SJCRH30 (cell line): ENCODE data around the gene FLNB. TPM values are rescaled to one million over a fixed set of nuclear protein-coding genes. Genes with fewer than 3 reads are reported as not detected.

Experiments
- DNase-seq, 2 experiments: peaks; one replicate each; pipeline ENCODE4 v3.0.0-alpha.2; 2015 to 2020
- H3K27ac ChIP-seq: fragments of 250-450 bp; sonication (Bioruptor Pico); 2 replicates; pipeline ENCODE4 v1.5.1; 2020; ENCODE audit warnings: mild to moderate bottlenecking, moderate library complexity
- H3K27me3 ChIP-seq: fragments of 250-450 bp; sonication (Bioruptor Pico); 2 replicates; pipeline ENCODE4 v1.5.1; 2020; ENCODE audit warnings: mild to moderate bottlenecking, moderate library complexity
- H3K36me3 ChIP-seq: fragments of 250-450 bp; sonication (Bioruptor Pico); 2 replicates; pipeline ENCODE4 v1.5.1; 2020; ENCODE audit warnings: mild to moderate bottlenecking, moderate library complexity
- H3K4me1 ChIP-seq: fragments of 250-450 bp; sonication (Bioruptor Pico); 2 replicates; pipeline ENCODE4 v1.5.1; 2020; ENCODE audit warnings: mild to moderate bottlenecking, moderate library complexity
- H3K4me3 ChIP-seq: fragments of 250-450 bp; sonication (Bioruptor Pico); 2 replicates; pipeline ENCODE4 v1.5.1; 2020; ENCODE audit warnings: mild to moderate bottlenecking, moderate library complexity
- H3K9me3 ChIP-seq: fragments of 250-450 bp; sonication (Bioruptor Pico); replicated peaks from 2 replicates; pipeline ENCODE4 v1.5.1; 2020; ENCODE audit warnings: mild to moderate bottlenecking, moderate library complexity
- total RNA-seq: library from RNA; depleted of rRNA; stranded (reverse); fragments of >200 nt; shearing (Covaris generic); gene quantifications from 2 replicates; pipeline ENCODE4 v1.2.3, GENCODE V29; 2014

Gene FLNB
- total RNA-seq, 1 experiment from 2014 or later, result 22.5 TPM

- DNase-seq, result no peak
- Histone ChIP-seq H3K9me3 (no peaks in the 10 kb centered on the region), H3K27ac (no peak overlapping the region), H3K27me3 (no peaks in the 10 kb centered on the region), H3K4me3 (no peak overlapping the region), H3K4me1 (no peaks in the 10 kb centered on the region), H3K36me3 (no peaks in the 10 kb centered on the region)
Measured at GRCh38 chr3:58094657-58095056, 86.4 kb downstream of the FLNB start.

GRCh38 chr3:58095603-58096138, 87.4 kb downstream of the FLNB start:
- H3K27me3 ChIP-seq, result no peaks in the 10 kb centered on the region
- H3K9me3 ChIP-seq, result no peaks in the 10 kb centered on the region
- no peak for DNase-seq
- no peaks in the 10 kb centered on the region for H3K4me1 ChIP-seq
- no peak overlapping the region for H3K27ac ChIP-seq
- no peak overlapping the region for H3K4me3 ChIP-seq
- no peaks in the 10 kb centered on the region for H3K36me3 ChIP-seq

DNA sequence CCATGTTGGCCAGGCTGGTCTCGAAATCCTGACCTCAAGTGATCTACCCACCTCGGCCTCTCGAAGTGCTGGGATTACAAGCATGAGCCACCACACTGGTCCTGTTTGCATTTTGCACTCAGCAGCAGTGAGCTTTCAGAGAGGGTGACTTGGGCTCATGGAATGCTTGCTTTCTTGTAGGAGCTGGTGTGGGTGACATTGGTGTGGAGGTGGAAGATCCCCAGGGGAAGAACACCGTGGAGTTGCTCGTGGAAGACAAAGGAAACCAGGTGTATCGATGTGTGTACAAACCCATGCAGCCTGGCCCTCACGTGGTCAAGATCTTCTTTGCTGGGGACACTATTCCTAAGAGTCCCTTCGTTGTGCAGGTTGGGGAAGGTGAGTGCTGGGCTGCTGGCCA, 90.3 kb downstream of the FLNB start:
- H3K36me3 ChIP-seq, result no peaks in the 10 kb centered on the region
- no peak overlapping the region for H3K27ac ChIP-seq
- H3K4me3 ChIP-seq, result no peak overlapping the region
- no peaks in the 10 kb centered on the region for H3K27me3 ChIP-seq
- no peaks in the 10 kb centered on the region for H3K9me3 ChIP-seq
- no peak for DNase-seq
- H3K4me1 ChIP-seq, result peaks cover 2% of the 10 kb centered on the region; the same call in 1 of the 2 replicates

- no peak for DNase-seq
- no peak overlapping the region for H3K4me3 ChIP-seq
- H3K27ac ChIP-seq, result no peak overlapping the region
- no peaks in the 10 kb centered on the region for H3K36me3 ChIP-seq
- no peaks in the 10 kb centered on the region for H3K27me3 ChIP-seq
- no peaks in the 10 kb centered on the region for H3K9me3 ChIP-seq
- H3K4me1 ChIP-seq, result peaks cover 7% of the 10 kb centered on the region; the same call in 1 of the 2 replicates
Measured at GRCh38 chr3:58099865-58100264, 91.6 kb downstream of the FLNB start.

GRCh38 chr3:58101499-58102389, 93.5 kb downstream of the FLNB start:
- H3K27ac ChIP-seq, result no peak overlapping the region
- no peak for DNase-seq
- H3K4me1 ChIP-seq, result peaks cover 11% of the 10 kb centered on the region; the same call in 1 of the 2 replicates
- H3K36me3 ChIP-seq, result no peaks in the 10 kb centered on the region
- no peaks in the 10 kb centered on the region for H3K27me3 ChIP-seq
- no peak overlapping the region for H3K4me3 ChIP-seq
- H3K9me3 ChIP-seq, result no peaks in the 10 kb centered on the region

DNA sequence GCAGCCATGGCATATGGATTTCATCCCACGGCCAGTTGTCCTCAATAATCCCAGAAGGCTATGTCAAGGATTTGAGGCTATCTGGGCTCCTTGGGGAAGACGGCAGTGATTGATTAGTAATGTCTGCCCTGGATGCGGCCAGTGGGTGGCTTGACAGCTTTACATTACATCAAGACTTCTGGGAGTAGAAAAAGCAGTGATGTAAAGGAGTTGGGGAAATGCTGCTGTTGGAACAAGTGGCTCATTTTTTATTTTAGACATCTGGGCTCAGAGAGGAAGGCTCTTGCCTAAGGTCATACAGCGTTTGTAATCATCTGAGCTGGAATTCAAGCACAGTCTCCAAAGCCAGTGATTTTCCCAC, 94.1 kb downstream of the FLNB start:
- Histone ChIP-seq H3K9me3 (no peaks in the 10 kb centered on the region), H3K4me3 (no peak overlapping the region), H3K36me3 (no peaks in the 10 kb centered on the region), H3K4me1 (peaks cover 11% of the 10 kb centered on the region; the same call in 1 of the 2 replicates), H3K27ac (no peak overlapping the region), H3K27me3 (no peaks in the 10 kb centered on the region)
- no peak for DNase-seq

GRCh38 chr3:58102976-58103451, 94.8 kb downstream of the FLNB start:
- Histone ChIP-seq H3K27me3 (no peaks in the 10 kb centered on the region), H3K36me3 (no peaks in the 10 kb centered on the region), H3K4me3 (no peak overlapping the region), H3K4me1 (peaks cover 11% of the 10 kb centered on the region; the same call in 1 of the 2 replicates), H3K9me3 (no peaks in the 10 kb centered on the region), H3K27ac (no peak overlapping the region)
- no peak for DNase-seq

DNA sequence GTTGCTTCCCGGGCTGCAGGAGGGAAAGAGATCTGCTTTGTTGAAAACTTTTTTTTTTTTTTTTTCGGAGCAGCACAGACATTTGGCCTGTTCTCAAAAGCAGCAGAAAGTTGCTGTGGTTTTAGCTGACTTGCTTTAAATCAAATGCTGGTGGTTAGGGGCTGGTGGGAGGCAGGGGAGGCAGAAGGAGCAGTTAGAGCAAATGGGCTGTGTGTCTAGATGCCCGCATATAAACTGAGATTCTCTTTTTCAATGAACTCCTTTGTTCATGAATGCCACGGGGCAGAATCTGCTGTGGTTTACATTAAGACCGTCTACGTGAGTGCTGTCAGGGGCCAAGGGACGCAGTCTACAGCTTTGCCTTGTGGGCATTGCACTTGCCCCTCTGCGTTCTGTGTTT, 95.9 kb downstream of the FLNB start:
- Histone ChIP-seq H3K4me3 (no peak overlapping the region), H3K9me3 (no peaks in the 10 kb centered on the region), H3K4me1 (peaks cover 11% of the 10 kb centered on the region; the same call in 1 of the 2 replicates), H3K27ac (peak overlapping the region; percentile 58; the same call in 1 of the 2 replicates), H3K27me3 (no peaks in the 10 kb centered on the region), H3K36me3 (no peaks in the 10 kb centered on the region)
- DNase-seq, result peak; percentile 70 to 82

DNA sequence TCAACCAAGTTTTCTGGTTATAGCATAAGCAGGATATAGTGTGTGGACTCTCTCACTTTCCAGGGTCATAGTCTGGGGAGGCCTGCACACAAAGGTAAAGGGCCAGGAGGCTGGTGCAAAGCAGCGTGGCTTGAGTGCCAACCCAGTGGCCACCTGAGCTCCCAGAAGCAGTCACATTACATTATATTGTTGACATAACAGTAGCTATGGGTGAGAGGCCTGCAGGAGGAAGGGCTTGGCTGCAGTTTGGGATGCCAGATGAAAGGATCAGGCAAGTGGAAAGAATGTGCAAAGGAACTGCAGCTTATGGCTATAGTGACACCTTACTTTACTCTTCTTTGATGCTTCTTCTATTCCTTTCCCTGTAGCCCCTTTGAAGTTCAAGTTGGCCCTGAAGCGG, 96.5 kb downstream of the FLNB start:
- Histone ChIP-seq H3K4me1 (peaks cover 11% of the 10 kb centered on the region; the same call in 1 of the 2 replicates), H3K9me3 (no peaks in the 10 kb centered on the region), H3K36me3 (no peaks in the 10 kb centered on the region)

GRCh38 chr3:58105196-58105595, 97.0 kb downstream of the FLNB start:
- Histone ChIP-seq H3K9me3 (no peaks in the 10 kb centered on the region), H3K4me3 (no peak overlapping the region), H3K27ac (no peak overlapping the region), H3K4me1 (peaks cover 11% of the 10 kb centered on the region; the same call in 1 of the 2 replicates), H3K36me3 (no peaks in the 10 kb centered on the region), H3K27me3 (no peaks in the 10 kb centered on the region)
- no peak for DNase-seq

More for the DNA sequence above, 96.5 kb downstream of the FLNB start:
- no peak for DNase-seq
- Histone ChIP-seq H3K4me3 (no peak overlapping the region), H3K27ac (0 out of 2 replicates have a peak overlapping the region, but pooled peaks have one; percentile 58), H3K27me3 (no peaks in the 10 kb centered on the region)

DNA sequence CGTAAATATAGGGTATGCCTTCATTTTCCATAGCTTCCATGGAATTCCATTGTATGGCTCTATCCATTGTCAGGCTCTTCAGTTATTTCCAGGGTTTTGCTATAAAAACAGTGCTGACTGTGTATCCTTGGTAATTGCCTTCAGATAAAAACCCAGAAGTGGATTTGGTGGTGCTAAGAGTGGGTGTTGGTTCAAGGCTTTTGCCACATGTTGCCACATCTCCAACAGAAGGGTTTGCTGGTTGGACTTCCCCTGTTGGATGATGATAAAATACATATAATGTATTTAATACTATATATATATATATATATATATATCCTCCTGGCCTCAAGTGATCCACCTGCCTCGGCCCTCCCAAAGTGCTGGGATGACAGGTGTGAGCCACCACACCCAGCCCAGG, 97.8 kb downstream of the FLNB start:
- Histone ChIP-seq H3K4me3 (no peak overlapping the region), H3K27me3 (no peaks in the 10 kb centered on the region), H3K9me3 (no peaks in the 10 kb centered on the region), H3K4me1 (peaks cover 11% of the 10 kb centered on the region; the same call in 1 of the 2 replicates), H3K27ac (no peak overlapping the region), H3K36me3 (no peaks in the 10 kb centered on the region)
- no peak for DNase-seq

DNA sequence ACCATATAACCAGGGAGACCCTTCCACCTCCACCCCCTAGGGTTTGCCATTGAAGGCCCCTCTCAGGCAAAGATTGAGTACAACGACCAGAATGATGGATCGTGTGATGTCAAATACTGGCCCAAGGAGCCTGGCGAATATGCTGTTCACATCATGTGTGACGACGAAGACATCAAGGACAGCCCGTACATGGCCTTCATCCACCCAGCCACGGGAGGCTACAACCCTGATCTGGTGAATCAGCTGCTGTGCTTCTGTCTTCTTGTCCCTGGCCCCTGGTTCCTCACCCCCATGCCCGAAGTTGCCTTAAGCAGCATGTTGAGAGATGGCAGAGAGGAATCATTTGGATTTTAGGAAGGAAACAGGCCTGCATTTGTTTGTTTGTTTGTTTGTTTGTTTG, 98.4 kb downstream of the FLNB start:
- Histone ChIP-seq H3K9me3 (no peaks in the 10 kb centered on the region), H3K27me3 (no peaks in the 10 kb centered on the region), H3K4me1 (peaks cover 11% of the 10 kb centered on the region; the same call in 1 of the 2 replicates), H3K4me3 (no peak overlapping the region), H3K36me3 (no peaks in the 10 kb centered on the region), H3K27ac (no peak overlapping the region)
- no peak for DNase-seq

- DNase-seq, result no peak
- H3K4me3 ChIP-seq, result no peak overlapping the region
- no peaks in the 10 kb centered on the region for H3K9me3 ChIP-seq
- H3K27ac ChIP-seq, result no peak overlapping the region
- H3K4me1 ChIP-seq, result peaks cover 11% of the 10 kb centered on the region; the same call in 1 of the 2 replicates
- no peaks in the 10 kb centered on the region for H3K36me3 ChIP-seq
- no peaks in the 10 kb centered on the region for H3K27me3 ChIP-seq
Measured at GRCh38 chr3:58107597-58107996, 99.4 kb downstream of the FLNB start.

GRCh38 chr3:58109752-58110151, 101.5 kb downstream of the FLNB start:
- no peak for DNase-seq
- Histone ChIP-seq H3K36me3 (no peaks in the 10 kb centered on the region), H3K27me3 (no peaks in the 10 kb centered on the region), H3K27ac (no peak overlapping the region), H3K4me1 (peaks cover 5% of the 10 kb centered on the region; the same call in 1 of the 2 replicates), H3K9me3 (no peaks in the 10 kb centered on the region), H3K4me3 (no peak overlapping the region)

- Histone ChIP-seq H3K36me3 (no peaks in the 10 kb centered on the region), H3K27me3 (no peaks in the 10 kb centered on the region), H3K27ac (no peak overlapping the region), H3K4me3 (no peak overlapping the region), H3K4me1 (no peaks in the 10 kb centered on the region), H3K9me3 (no peaks in the 10 kb centered on the region)
- no peak for DNase-seq
Measured at GRCh38 chr3:58111513-58112184, 103.4 kb downstream of the FLNB start.
